ENCODE data around the gene OTULIN. TPM values are rescaled to one million over a fixed set of nuclear protein-coding genes. Genes with fewer than 3 reads are reported as not detected.

Gene OTULIN
- total and polyA plus RNA-seq, 2 of the 13 experiments (the other 11 are each of a cell fraction or from before 2014, with no cell fraction given): 7.0 to 34.8 TPM

DNA sequence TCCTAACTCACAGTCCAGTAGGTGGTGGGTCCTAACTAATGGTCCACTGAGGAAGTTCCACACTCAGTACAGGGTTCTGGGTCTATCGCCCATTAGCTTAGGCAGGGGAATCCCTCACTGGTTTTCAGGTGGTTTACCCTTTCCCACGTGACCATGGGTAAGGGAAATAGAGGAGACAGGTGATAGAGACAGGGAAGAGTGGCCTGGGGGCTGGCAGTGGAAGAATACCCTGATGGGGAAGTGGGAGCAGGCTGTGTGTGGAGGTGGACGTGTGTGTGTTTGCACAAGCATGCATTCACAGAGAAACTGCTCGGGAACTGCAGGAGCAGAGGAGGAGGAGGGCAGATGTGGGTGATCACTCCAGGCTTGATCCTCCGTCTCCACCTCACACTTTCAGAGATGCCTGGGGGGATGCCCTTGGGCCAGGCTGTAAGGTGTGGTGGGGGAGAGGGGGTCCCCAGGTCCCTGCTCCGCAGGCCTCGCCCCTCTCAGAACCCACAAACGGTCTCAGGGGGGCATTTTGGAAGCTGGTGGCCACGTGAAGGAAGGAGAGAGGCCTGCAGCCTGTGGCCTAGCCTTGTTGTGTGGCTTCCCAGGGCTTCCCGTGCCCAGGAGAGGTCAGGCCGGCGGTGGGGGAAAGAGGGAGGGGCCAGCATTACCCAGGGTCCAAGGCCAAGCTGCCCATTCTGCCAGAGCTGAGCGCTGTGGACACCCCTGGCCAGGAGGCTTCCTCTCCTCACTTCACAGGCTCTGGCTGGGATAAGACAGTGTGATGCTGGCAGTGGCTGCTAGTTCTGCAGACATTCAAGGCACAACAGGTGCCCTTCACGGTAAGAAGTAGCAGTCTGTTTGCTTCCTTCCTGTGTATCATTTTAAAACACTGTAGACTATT lies 80.0 kb downstream of the OTULIN start (continued):
- TF ChIP-seq ZIK1 (CRISPR knock-in tag; IDR thresholded peaks at IDR 0.05; ENCODE audit: borderline replicate concordance, low read depth) (no peak), ZFP62 (CRISPR knock-in tag; IDR thresholded peaks at IDR 0.05) (no peak), ZNF430 (CRISPR knock-in tag; IDR thresholded peaks at IDR 0.05) (no peak), NFYB (CRISPR knock-in tag; IDR thresholded peaks at IDR 0.05) (no peak), ZNF557 (CRISPR knock-in tag; IDR thresholded peaks at IDR 0.05) (no peak), ZNF816 (CRISPR knock-in tag; IDR thresholded peaks at IDR 0.05; ENCODE audit: borderline replicate concordance) (no peak), PHF21A (CRISPR knock-in tag; IDR thresholded peaks at IDR 0.05) (no peak; the same call in 1 of the 2 replicates), RBM22 (optimal IDR thresholded peaks at IDR 0.05; ENCODE audit: low read length) (no peak), MXD4 (CRISPR knock-in tag; IDR thresholded peaks at IDR 0.05) (no peak), KLF9 (CRISPR knock-in tag; IDR thresholded peaks at IDR 0.05; ENCODE audit: low read depth) (no peak), NFKB2 (CRISPR knock-in tag; IDR thresholded peaks at IDR 0.05; ENCODE audit: borderline replicate concordance) (no peak), KMT2A (CRISPR knock-in tag; IDR thresholded peaks at IDR 0.05) (no peak), SRSF4 (IDR thresholded peaks at IDR 0.05; ENCODE audit: low read depth, low read length, poor library complexity, severe bottlenecking) (no peak), ZNF556 (CRISPR knock-in tag; IDR thresholded peaks at IDR 0.05; ENCODE audit: borderline replicate concordance) (no peak), ZFYVE20 (CRISPR knock-in tag; IDR thresholded peaks at IDR 0.05; ENCODE audit: borderline replicate concordance, low read depth) (no peak), SUZ12 (IDR thresholded peaks at IDR 0.05; ENCODE audit: low read depth, low read length) (no peak), SP140L (CRISPR knock-in tag; IDR thresholded peaks at IDR 0.05; ENCODE audit: borderline replicate concordance) (no peak), ZNF143 (CRISPR knock-in tag; IDR thresholded peaks at IDR 0.05) (no peak), ZNF552 (CRISPR knock-in tag; IDR thresholded peaks at IDR 0.05; ENCODE audit: borderline replicate concordance) (no peak), ZNF570 (CRISPR knock-in tag; IDR thresholded peaks at IDR 0.05; ENCODE audit: borderline replicate concordance) (no peak)
- TF ChIP-seq, protein P1, sequence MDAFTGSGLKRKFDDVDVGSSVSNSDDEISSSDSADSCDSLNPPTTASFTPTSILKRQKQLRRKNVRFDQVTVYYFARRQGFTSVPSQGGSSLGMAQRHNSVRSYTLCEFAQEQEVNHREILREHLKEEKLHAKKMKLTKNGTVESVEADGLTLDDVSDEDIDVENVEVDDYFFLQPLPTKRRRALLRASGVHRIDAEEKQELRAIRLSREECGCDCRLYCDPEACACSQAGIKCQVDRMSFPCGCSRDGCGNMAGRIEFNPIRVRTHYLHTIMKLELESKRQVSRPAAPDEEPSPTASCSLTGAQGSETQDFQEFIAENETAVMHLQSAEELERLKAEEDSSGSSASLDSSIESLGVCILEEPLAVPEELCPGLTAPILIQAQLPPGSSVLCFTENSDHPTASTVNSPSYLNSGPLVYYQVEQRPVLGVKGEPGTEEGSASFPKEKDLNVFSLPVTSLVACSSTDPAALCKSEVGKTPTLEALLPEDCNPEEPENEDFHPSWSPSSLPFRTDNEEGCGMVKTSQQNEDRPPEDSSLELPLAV (CRISPR knock-in tag; conservative IDR thresholded peaks at IDR 0.05; ENCODE audit: low read depth): no peak
- TF ChIP-seq, protein P2, sequence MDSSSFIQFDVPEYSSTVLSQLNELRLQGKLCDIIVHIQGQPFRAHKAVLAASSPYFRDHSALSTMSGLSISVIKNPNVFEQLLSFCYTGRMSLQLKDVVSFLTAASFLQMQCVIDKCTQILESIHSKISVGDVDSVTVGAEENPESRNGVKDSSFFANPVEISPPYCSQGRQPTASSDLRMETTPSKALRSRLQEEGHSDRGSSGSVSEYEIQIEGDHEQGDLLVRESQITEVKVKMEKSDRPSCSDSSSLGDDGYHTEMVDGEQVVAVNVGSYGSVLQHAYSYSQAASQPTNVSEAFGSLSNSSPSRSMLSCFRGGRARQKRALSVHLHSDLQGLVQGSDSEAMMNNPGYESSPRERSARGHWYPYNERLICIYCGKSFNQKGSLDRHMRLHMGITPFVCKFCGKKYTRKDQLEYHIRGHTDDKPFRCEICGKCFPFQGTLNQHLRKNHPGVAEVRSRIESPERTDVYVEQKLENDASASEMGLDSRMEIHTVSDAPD (CRISPR knock-in tag; IDR thresholded peaks at IDR 0.05): no peak
- TF ChIP-seq, protein P3, sequence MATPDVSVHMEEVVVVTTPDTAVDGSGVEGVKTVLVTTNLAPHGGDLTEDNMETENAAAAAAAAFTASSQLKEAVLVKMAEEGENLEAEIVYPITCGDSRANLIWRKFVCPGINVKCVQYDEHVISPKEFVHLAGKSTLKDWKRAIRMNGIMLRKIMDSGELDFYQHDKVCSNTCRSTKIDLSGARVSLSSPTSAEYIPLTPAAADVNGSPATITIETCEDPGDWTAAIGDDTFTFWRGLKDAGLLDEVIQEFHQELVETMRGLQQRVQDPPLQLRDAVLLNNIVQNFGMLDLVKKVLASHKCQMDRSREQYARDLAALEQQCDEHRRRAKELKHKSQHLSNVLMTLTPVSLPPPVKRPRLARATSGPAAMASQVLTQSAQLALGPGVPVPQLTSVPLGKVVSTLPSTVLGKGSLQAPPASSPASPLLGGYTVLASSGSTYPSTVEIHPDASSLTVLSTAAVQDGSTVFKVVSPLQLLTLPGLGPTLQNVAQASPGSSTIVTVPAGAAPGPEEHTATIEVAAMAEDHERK (CRISPR knock-in tag; IDR thresholded peaks at IDR 0.05; ENCODE audit: low read depth): no peak
- TF ChIP-seq, protein P4, sequence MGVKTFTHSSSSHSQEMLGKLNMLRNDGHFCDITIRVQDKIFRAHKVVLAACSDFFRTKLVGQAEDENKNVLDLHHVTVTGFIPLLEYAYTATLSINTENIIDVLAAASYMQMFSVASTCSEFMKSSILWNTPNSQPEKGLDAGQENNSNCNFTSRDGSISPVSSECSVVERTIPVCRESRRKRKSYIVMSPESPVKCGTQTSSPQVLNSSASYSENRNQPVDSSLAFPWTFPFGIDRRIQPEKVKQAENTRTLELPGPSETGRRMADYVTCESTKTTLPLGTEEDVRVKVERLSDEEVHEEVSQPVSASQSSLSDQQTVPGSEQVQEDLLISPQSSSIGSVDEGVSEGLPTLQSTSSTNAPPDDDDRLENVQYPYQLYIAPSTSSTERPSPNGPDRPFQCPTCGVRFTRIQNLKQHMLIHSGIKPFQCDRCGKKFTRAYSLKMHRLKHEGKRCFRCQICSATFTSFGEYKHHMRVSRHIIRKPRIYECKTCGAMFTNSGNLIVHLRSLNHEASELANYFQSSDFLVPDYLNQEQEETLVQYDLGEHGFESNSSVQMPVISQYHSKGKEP (CRISPR knock-in tag; IDR thresholded peaks at IDR 0.05): no peak

Measured in HepG2 (cell line).